ENCODE measurements around the gene FSD1L. TPM values are rescaled to one million over a fixed set of nuclear protein-coding genes. Genes with fewer than 3 reads are reported as not detected.
A peak's percentile ranks its signal among the peaks of the same experiment; 100 is the strongest.

FSD1L gene
- total and polyA plus RNA-seq, 2 experiments from 2014 or later = 5.2 to 7.1 TPM

DNA sequence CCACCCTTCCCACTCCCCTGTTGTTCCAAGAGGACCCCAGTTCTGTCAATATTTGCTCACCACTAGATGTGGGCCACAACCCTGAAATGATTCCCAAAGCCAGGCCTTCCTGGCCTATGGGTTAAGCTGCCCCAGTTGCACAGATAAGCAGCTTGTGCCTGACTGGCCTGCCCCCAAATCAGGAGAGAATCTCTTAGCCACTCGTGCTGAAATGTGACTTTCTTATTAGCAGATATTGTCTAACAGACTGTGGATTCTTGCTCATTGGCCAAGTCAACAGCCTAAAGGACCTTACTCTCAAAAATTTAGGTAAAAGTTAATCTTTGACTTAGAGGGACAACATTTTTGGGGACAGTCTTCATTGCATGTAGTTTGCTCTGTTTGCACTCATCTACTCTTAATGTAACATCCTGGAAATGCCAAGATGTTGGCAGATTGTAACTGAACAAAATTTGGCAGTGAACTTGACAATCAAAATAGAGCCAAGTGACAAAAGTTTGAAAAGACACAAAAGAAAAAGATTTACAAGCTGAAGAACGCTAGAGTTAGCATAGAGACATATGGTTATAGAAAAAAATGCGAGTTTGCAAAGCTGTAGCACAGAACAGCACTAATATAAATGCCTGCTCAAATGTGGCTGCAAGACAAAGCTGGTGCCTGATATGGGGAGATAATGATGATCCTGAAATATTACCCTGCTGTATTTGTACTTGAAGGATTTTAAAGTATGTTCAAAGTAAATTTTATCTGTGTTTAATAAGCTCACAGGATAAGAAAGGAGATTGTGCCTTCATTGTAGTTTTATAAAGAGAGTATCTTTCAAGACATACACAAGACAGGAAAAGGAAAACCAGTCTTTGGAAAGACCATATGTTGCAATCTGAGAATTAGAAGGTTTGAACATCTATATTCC lies 29.0 kb upstream of the FSD1L start:
- Histone ChIP-seq H2AFZ (no peak overlapping the region), H3K9me2 (ENCODE audit: insufficient read depth) (no peaks in the 10 kb centered on the region), H3K4me2 (no peak overlapping the region), H3K4me1 (ENCODE audit: insufficient read depth) (no peaks in the 10 kb centered on the region), H3K36me3 (ENCODE audit: insufficient read depth) (no peaks in the 10 kb centered on the region), H4K20me1 (replicated peaks; ENCODE audit: insufficient read depth) (no peaks in the 10 kb centered on the region), H3F3A (replicated peaks; ENCODE audit: low read depth) (no peaks in the 10 kb centered on the region), H3K27me3 (ENCODE audit: insufficient read depth) (peaks cover 7% of the 10 kb centered on the region; the same call in 1 of the 2 replicates), H3K27ac (ENCODE audit: low read depth) (no peak overlapping the region), H3K4me3 (no peak overlapping the region), H3K79me2 (replicated peaks; ENCODE audit: insufficient read depth) (no peaks in the 10 kb centered on the region)
- Mint-ChIP-seq H3K4me1 (peaks cover 11% of the 10 kb centered on the region; the same call in 2 of the 3 replicates), H3K36me3 (ENCODE audit: low read depth) (no peaks in the 10 kb centered on the region), H3K4me3 (no peak overlapping the region), H3K27me3 (ENCODE audit: insufficient read depth, low read depth, poor library complexity) (no peaks in the 10 kb centered on the region), H3K27ac (no peak overlapping the region), H3K9me3 (no peaks in the 10 kb centered on the region)
- DNase-seq (ENCODE audit: low spot score) = no peak
- TF ChIP-seq ZNF331 (CRISPR knock-in tag; IDR thresholded peaks at IDR 0.05; ENCODE audit: low read depth) (no peak), EZH2 (IDR thresholded peaks at IDR 0.05; ENCODE audit: low read depth, unreplicated experiment) (no peak), NANOG (IDR thresholded peaks at IDR 0.05; ENCODE audit: borderline replicate concordance) (no peak)
- ATAC-seq = no peak

GRCh38 chr9:105419816-105420597 lies 27.8 kb upstream of the FSD1L start:
- no peak overlapping the region for H3K4me3 Mint-ChIP-seq
- no peak overlapping the region for H3K4me3 ChIP-seq
- H3K27me3 ChIP-seq (ENCODE audit: insufficient read depth) = peaks cover 7% of the 10 kb centered on the region; the same call in 1 of the 2 replicates
- H3K4me2 ChIP-seq = no peak overlapping the region
- no peak for ATAC-seq
- no peak for TF ChIP-seq ZNF331 (CRISPR knock-in tag; IDR thresholded peaks at IDR 0.05; ENCODE audit: low read depth)
- no peak for TF ChIP-seq ZNF114 (CRISPR knock-in tag; IDR thresholded peaks at IDR 0.05)
- no peak for TF ChIP-seq POLR2AphosphoS5 (IDR thresholded peaks at IDR 0.05; ENCODE audit: low read depth)
- TF ChIP-seq ETS1 (IDR thresholded peaks at IDR 0.05) = no peak
- no peaks in the 10 kb centered on the region for H3K9me2 ChIP-seq (ENCODE audit: insufficient read depth)
- H2AFZ ChIP-seq = peak overlapping the region; percentile 79
- no peaks in the 10 kb centered on the region for H4K20me1 ChIP-seq (replicated peaks; ENCODE audit: insufficient read depth)
- H3K9me3 Mint-ChIP-seq = no peaks in the 10 kb centered on the region
- H3F3A ChIP-seq (replicated peaks; ENCODE audit: low read depth) = no peaks in the 10 kb centered on the region
- H3K79me2 ChIP-seq (replicated peaks; ENCODE audit: insufficient read depth) = no peaks in the 10 kb centered on the region
- H3K27ac Mint-ChIP-seq = no peak overlapping the region
- no peak overlapping the region for H3K27ac ChIP-seq (ENCODE audit: low read depth)
- no peaks in the 10 kb centered on the region for H3K27me3 Mint-ChIP-seq (ENCODE audit: insufficient read depth, low read depth, poor library complexity)
- no peaks in the 10 kb centered on the region for H3K36me3 ChIP-seq (ENCODE audit: insufficient read depth)
- peaks cover 7% of the 10 kb centered on the region; the same call in 2 of the 3 replicates for H3K4me1 Mint-ChIP-seq
- no peak for DNase-seq (ENCODE audit: low spot score)
- H3K4me1 ChIP-seq (ENCODE audit: insufficient read depth) = no peaks in the 10 kb centered on the region
- H3K36me3 Mint-ChIP-seq (ENCODE audit: low read depth) = no peaks in the 10 kb centered on the region

GRCh38 chr9:105421154-105421553 lies 26.7 kb upstream of the FSD1L start:
- H2AFZ ChIP-seq = no peak overlapping the region
- no peaks in the 10 kb centered on the region for H3K9me2 ChIP-seq (ENCODE audit: insufficient read depth)
- peaks cover 7% of the 10 kb centered on the region; the same call in 1 of the 2 replicates for H3K27me3 ChIP-seq (ENCODE audit: insufficient read depth)
- no peaks in the 10 kb centered on the region for H3K79me2 ChIP-seq (replicated peaks; ENCODE audit: insufficient read depth)
- Mint-ChIP-seq H3K4me3 (no peak overlapping the region), H3K27me3 (ENCODE audit: insufficient read depth, low read depth, poor library complexity) (no peaks in the 10 kb centered on the region), H3K36me3 (ENCODE audit: low read depth) (no peaks in the 10 kb centered on the region), H3K27ac (no peak overlapping the region), H3K9me3 (no peaks in the 10 kb centered on the region), H3K4me1 (0 out of 3 replicates have a peak, but pooled peaks cover under 1% of the 10 kb centered on the region)
- no peaks in the 10 kb centered on the region for H3K36me3 ChIP-seq (ENCODE audit: insufficient read depth)
- no peaks in the 10 kb centered on the region for H3K4me1 ChIP-seq (ENCODE audit: insufficient read depth)
- no peak overlapping the region for H3K4me2 ChIP-seq
- TF ChIP-seq REST (IDR thresholded peaks at IDR 0.05; ENCODE audit: unreplicated experiment) (no peak), STAT1 (IDR thresholded peaks at IDR 0.05; ENCODE audit: unreplicated experiment) (no peak), ZNF114 (CRISPR knock-in tag; IDR thresholded peaks at IDR 0.05) (no peak), NANOG (IDR thresholded peaks at IDR 0.05; ENCODE audit: borderline replicate concordance) (no peak), POLR2AphosphoS5 (IDR thresholded peaks at IDR 0.05; ENCODE audit: low read depth) (no peak)
- H3K4me3 ChIP-seq = no peak overlapping the region
- no peaks in the 10 kb centered on the region for H4K20me1 ChIP-seq (replicated peaks; ENCODE audit: insufficient read depth)
- DNase-seq (ENCODE audit: low spot score) (no peak), ATAC-seq (no peak)
- H3F3A ChIP-seq (replicated peaks; ENCODE audit: low read depth) = no peaks in the 10 kb centered on the region
- H3K27ac ChIP-seq (ENCODE audit: low read depth) = no peak overlapping the region
